Uterus (tissue), 4 donors: Measurements from ENCODE around the gene GFPT2. TPM values are rescaled to one million over a fixed set of nuclear protein-coding genes. Genes with fewer than 3 reads are reported as not detected.

Experiments used
- DNase-seq, 2 donors: peaks; one replicate each; pipeline ENCODE4 v3.0.0-alpha.2; 2019 to 2020
- H3K27ac ChIP-seq, 2 donors: fragments of 200-600 bp; sonication (generic); 1 replicate in 1 of 2; 2 replicates in 1 of 2; pipeline ENCODE4 v1.5.1; 2016 to 2018
- H3K27me3 ChIP-seq, 2 donors: fragments of 200-600 bp; sonication (generic); one replicate each; pipeline ENCODE4 v1.5.1; 2018 to 2019; ENCODE audit warnings: control low read depth in 1 of 2
- H3K36me3 ChIP-seq, 2 donors: fragments of 200-600 bp; sonication (generic); one replicate each; pipeline ENCODE4 v1.5.1; 2019; ENCODE audit warnings: control low read depth in 1 of 2
- H3K4me1 ChIP-seq, 2 donors: fragments of 200-600 bp; sonication (generic); one replicate each; pipeline ENCODE4 v1.5.1; 2018 to 2019; ENCODE audit warnings: control low read depth in 1 of 2
- H3K4me3 ChIP-seq, 2 donors: fragments of 200-600 bp; sonication (generic); 1 replicate in 1 of 2; 2 replicates in 1 of 2; pipeline ENCODE4 v1.5.1; 2018 to 2019; ENCODE audit warnings: mild to moderate bottlenecking in 1 of 2
- H3K9me3 ChIP-seq, 2 donors: fragments of 200-600 bp; sonication (generic); one replicate each; pipeline ENCODE4 v1.5.1; 2019; ENCODE audit warnings: control low read depth in 1 of 2
- POLR2A ChIP-seq, 2 donors: fragments of 450-650 bp; IDR thresholded peaks; one replicate each; pipeline ENCODE4 v1.6.1; 2016; ENCODE audit warnings: antibody characterized with exemption in 2 of 2, mild to moderate bottlenecking in 1 of 2, moderate library complexity in 1 of 2
- intact Hi-C: fragments of 100-400 bp; cut with DNase I; formaldehyde crosslinking; loops from one replicate; pipeline ENCODE4 v1.15.1; 2023; ENCODE audit warnings: low total_unique reads
- total RNA-seq, 4 donors: library from RNA; depleted of rRNA in 3 of 4; stranded (reverse); fragments of >200 nt in 3 of 4; gene quantifications; one replicate each; pipeline versions ENCODE4 v1.1.0 to v1.2.4, GENCODE V29; 2014 to 2023
- TF ChIP-seq, protein P1 (sequence below), 4 experiments: fragments of 200-600 bp in 2 of 4; fragments of 450-650 bp in 2 of 4; sonication (generic) in 2 of 4; IDR thresholded peaks; one replicate each; pipeline ENCODE4 v1.5.1; 2016 to 2019; ENCODE audit warnings: antibody characterized with exemption in 4 of 4, mild to moderate bottlenecking in 2 of 4, moderate library complexity in 1 of 4
- donor health status: DM: yes; HTN: yes; CAD: no.

GFPT2 gene
- total RNA-seq, 4 donors from 2014 or later, result 18.2 to 118 (median 47.8) TPM

GRCh38 chr5:180378438-180379344 lies 25.6 kb upstream of the GFPT2 start:
- H3K4me3 ChIP-seq, result no peak overlapping the region
- H3K27me3 ChIP-seq, result no peaks in the 10 kb centered on the region
- no peaks in the 10 kb centered on the region for H3K4me1 ChIP-seq
- no peak overlapping the region for H3K27ac ChIP-seq
- TF ChIP-seq, protein P1, sequence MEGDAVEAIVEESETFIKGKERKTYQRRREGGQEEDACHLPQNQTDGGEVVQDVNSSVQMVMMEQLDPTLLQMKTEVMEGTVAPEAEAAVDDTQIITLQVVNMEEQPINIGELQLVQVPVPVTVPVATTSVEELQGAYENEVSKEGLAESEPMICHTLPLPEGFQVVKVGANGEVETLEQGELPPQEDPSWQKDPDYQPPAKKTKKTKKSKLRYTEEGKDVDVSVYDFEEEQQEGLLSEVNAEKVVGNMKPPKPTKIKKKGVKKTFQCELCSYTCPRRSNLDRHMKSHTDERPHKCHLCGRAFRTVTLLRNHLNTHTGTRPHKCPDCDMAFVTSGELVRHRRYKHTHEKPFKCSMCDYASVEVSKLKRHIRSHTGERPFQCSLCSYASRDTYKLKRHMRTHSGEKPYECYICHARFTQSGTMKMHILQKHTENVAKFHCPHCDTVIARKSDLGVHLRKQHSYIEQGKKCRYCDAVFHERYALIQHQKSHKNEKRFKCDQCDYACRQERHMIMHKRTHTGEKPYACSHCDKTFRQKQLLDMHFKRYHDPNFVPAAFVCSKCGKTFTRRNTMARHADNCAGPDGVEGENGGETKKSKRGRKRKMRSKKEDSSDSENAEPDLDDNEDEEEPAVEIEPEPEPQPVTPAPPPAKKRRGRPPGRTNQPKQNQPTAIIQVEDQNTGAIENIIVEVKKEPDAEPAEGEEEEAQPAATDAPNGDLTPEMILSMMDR (IDR thresholded peaks at IDR 0.05), result no peak
- DNase-seq, result no peak
- H3K9me3 ChIP-seq, result no peaks in the 10 kb centered on the region
- intact Hi-C loops, result no loop called here
- H3K36me3 ChIP-seq, result no peaks in the 10 kb centered on the region

DNA sequence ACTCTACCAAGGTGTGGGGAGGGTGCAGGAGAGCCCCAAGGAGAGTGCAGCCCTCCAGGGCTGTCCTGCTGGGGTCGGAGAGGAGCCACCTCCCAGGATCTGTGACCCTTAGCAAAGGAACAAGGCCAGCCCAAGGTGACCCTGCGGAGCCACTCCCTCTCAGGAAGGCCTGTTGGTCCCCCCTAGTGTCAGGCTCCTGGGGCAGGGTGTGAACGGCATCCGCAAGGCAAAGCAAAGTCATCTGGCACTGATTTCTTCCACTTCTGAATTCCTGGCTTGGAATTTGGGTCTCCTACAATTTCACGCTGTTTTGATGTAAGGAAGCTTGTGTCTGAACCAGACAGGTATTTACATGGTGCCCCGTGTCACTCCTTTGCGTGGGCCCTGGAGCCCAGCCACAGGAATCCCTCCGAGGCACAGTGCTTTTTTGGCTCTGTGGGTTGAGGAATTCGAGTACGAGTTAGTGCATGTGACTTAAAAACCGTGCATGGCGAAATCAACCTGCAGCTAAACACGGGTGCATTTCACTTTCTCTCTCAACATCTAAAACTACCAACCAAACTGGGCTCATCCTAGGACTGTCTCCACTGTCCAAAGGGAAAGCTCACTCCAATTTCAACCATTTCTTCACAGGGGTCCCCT lies 24.5 kb upstream of the GFPT2 start:
- no peak overlapping the region for H3K4me3 ChIP-seq
- H3K4me1 ChIP-seq, result no peaks in the 10 kb centered on the region
- intact Hi-C loops, result no loop called here
- H3K27me3 ChIP-seq, result no peaks in the 10 kb centered on the region
- TF ChIP-seq, protein P1 (IDR thresholded peaks at IDR 0.05), result no peak
- TF ChIP-seq POLR2A (IDR thresholded peaks at IDR 0.05), result no peak
- no peak for DNase-seq
- no peaks in the 10 kb centered on the region for H3K9me3 ChIP-seq
- no peaks in the 10 kb centered on the region for H3K36me3 ChIP-seq
- no peak overlapping the region for H3K27ac ChIP-seq

- no peak for DNase-seq
- TF ChIP-seq, protein P1 (IDR thresholded peaks at IDR 0.05), result no peak
- no peak for TF ChIP-seq POLR2A (IDR thresholded peaks at IDR 0.05)
- Histone ChIP-seq H3K27me3 (no peaks in the 10 kb centered on the region), H3K4me3 (no peak overlapping the region), H3K27ac (no peak overlapping the region), H3K36me3 (no peaks in the 10 kb centered on the region), H3K9me3 (no peaks in the 10 kb centered on the region), H3K4me1 (no peaks in the 10 kb centered on the region)
- intact Hi-C loops, result no loop called here
Measured at GRCh38 chr5:180376511-180376910, 23.4 kb upstream of the GFPT2 start.

GRCh38 chr5:180375955-180376354 lies 22.8 kb upstream of the GFPT2 start:
- TF ChIP-seq, protein P1 (IDR thresholded peaks at IDR 0.05), result no peak
- no peak for TF ChIP-seq POLR2A (IDR thresholded peaks at IDR 0.05)
- H3K27me3 ChIP-seq, result no peaks in the 10 kb centered on the region
- H3K4me1 ChIP-seq, result no peaks in the 10 kb centered on the region
- no peak overlapping the region for H3K4me3 ChIP-seq
- no peaks in the 10 kb centered on the region for H3K36me3 ChIP-seq
- no peak for DNase-seq
- no peak overlapping the region for H3K27ac ChIP-seq
- intact Hi-C loops, result no loop called here
- no peaks in the 10 kb centered on the region for H3K9me3 ChIP-seq

GRCh38 chr5:180375291-180375690 lies 22.2 kb upstream of the GFPT2 start:
- DNase-seq, result no peak
- Histone ChIP-seq H3K4me3 (no peak overlapping the region), H3K27ac (no peak overlapping the region), H3K27me3 (no peaks in the 10 kb centered on the region), H3K36me3 (no peaks in the 10 kb centered on the region), H3K4me1 (no peaks in the 10 kb centered on the region), H3K9me3 (no peaks in the 10 kb centered on the region)
- intact Hi-C loops, result no loop called here
- TF ChIP-seq, protein P1 (IDR thresholded peaks at IDR 0.05), result no peak
- no peak for TF ChIP-seq POLR2A (IDR thresholded peaks at IDR 0.05)
